Activated CD8-positive, alpha-beta memory T cell treated with anti-CD3 and anti-CD28 coated beads for 36 hours (primary cell): Measurements from ENCODE around the gene TMEM121B. TPM values are rescaled to one million over a fixed set of nuclear protein-coding genes. Genes with fewer than 3 reads are reported as not detected.

Experiments used
- CTCF ChIA-PET: fragments of 350-600 bp; sonication (Branson Sonifier 250); formaldehyde crosslinking; loops from one replicate; lab custom pipeline; 2021; ENCODE audit warnings: antibody characterized with exemption; lab: Charles Lee
- POLR2A ChIA-PET: fragments of 350-600 bp; sonication (Branson Sonifier 250); formaldehyde crosslinking; loops from one replicate; lab custom pipeline; 2021; ENCODE audit warnings: antibody characterized with exemption; lab: Charles Lee
- total RNA-seq, 2 experiments: library from RNA; stranded (reverse); gene quantifications; one replicate each; pipeline ENCODE4 v1.2.3, GENCODE V29; 2021

The TMEM121B gene
- total RNA-seq, 2 experiments from 2014 or later: 0.13 to 0.15 TPM

DNA sequence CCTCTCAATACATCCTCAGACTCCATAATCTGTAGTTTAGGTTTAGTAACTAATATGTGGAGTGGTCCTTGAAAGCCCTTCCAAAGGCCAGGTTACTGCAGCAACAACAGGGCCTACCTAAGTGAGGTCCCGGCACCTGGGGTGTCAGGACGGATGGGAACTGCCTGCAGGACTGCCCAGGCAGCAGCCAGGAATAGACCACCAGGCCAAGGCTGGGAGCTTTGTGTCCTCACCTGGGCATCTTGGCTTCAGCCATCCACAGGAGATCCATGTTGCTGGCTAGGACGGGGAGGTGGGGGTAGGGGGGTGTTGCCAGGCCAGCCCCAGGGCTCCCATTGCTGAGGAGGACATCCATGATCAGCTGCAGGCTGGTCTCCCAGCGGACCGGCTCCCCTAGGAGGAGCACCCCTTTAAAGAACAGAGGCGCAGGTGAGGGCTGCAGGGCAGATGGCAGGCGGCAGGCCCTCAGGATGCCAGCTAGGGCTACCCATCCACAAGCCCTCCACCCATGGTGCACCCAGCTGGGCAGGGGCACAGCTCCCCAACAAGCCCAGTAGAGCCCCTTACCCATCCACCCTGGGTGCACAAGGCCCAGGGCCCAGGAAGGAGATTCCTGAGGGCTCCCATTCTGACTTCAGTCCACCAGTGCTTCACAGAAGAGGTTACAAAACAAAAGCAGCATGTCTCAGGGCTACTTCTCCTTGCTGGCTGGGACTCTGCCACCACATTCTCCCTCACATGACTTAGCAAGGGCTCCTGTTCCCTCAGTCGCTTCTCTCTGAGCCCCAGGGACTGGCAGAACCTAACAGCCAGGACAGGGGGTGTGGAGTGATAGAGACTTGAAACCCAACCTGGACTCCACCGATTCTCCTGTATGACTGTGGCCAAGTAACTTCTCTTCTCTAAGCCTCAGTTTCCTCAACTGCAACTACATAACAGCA lies 19.9 kb upstream of the TMEM121B start:
- CTCF ChIA-PET: interaction anchor here (0.7 kb wide), 1 partner anchor 8 kb away, joined by 3 read pairs; no protein-coding TSS in a partner anchor
- POLR2A ChIA-PET: no interaction called here

- ChIA-PET CTCF (no interaction called here), POLR2A (no interaction called here)
These were observed 18.9 kb upstream of the TMEM121B start for GRCh38 chr22:17140022-17140421.

DNA sequence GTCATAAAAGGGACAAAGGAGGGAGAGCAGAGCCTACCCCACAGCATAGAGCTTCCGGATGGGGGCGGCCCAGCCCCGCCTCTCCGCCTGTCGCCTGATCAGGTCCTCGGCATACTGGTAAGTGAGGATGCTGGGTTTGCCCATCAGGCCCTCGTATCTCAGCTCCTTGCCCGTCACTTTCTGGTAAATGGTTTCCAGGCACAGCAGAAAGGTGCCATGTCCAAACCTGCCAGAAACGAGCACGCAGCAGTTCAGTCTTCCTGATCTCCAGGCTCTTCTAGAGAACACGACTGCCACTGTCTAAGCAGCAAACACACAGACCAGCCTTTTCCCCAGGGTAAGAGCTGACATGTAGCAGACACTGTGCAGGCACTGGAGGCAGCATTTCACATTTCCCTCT lies 17.4 kb upstream of the TMEM121B start:
- CTCF ChIA-PET: no interaction called here

DNA sequence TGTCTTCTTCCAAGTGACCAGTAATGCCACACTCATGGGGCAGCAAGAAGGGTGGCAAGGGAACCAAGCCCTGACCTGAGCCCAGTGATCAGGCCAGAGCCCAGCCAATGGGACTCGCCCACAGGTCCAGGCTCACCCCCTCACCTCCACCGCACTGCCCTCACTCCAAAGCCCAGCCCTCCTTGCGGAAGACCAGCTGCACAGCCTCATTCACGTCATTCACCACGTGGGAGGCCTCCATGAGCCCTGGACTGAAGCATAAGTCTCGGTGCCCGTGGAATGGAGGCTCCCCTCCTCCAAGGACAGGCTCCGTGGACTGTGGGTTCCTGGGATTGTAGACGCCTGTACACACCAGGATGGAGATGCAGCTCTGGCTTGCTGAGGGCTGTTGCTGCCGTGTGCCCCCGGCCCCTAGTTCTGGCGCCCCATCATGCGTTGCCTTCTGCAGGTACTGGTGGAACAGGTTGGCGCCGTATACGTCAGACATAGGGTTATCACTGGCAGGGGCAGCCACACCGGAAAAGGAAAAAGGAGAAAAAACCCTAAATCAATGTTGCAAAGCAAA lies 16.8 kb upstream of the TMEM121B start:
- POLR2A ChIA-PET: no interaction called here

More for the DNA sequence above, 17.4 kb upstream of the TMEM121B start:
- POLR2A ChIA-PET: no interaction called here

DNA sequence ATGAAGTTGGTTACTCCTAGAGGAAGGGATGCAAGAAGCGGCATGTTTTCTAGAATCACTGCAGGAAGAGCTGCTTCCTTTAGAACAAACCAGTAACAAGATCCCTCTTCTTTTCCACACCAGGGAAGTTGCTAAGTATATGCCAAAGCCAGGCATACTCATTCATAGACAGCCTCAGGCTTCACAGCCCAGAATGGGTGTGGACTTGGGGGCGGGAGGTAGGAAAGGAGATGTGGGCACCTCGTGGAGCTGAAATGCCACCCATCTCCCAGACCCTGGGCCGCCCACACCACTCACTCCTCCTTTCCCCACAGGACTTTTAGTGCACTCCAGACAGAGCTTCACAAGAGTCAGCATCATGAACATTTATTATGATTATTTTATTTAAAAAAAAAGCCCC lies 16.0 kb upstream of the TMEM121B start:
- POLR2A ChIA-PET: no interaction called here
- CTCF ChIA-PET: no interaction called here

More for the DNA sequence above, 16.8 kb upstream of the TMEM121B start:
- CTCF ChIA-PET: no interaction called here

DNA sequence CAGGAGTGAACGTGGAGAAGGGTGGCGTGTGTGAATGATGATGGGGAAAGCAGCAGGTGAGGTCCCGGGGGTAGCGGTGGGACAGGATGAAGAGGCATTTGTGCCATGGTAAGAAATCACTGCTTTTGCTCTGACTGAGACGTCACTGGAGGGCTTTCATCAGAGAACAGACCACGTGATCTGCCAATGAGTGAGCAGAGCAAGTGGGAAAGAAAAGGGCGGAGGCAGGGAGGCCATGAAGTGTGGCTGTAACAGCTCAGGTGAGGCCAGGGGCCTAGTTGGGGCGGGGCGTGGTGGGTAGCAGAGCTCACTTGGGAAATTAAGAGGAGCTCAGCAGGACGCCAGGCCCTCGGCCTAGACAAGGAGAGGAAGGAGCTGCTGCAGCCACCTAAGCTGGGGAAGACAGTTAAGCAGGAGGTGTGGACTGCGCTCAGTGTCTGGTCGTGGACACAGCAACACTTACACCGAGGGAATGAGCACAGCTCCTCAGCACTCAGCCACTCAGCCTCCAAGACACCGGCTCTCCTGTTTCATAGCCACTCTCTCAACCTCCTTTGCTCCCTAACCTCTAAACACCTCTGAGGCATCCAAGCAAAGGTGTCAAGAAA lies 14.1 kb upstream of the TMEM121B start:
- ChIA-PET POLR2A (no interaction called here), CTCF (no interaction called here)

DNA sequence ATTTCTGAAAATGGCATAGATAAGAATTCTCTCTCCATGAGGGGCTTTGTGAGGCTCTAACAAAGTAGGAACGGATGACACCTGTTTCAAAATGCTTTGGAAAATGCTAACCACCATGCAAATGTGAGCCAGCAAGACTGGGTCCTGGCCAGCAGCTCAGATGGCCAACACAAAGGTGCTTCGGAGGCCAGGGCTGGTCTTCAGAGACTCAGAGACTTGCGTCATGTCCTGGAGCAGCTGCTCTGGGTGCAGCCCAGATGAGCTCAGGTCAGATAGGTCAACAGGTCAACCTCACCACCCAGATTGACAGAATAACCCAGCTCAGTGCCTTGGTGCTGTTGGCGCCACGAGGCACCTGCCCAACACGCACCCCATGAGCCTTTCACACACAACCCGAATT lies 12.0 kb upstream of the TMEM121B start:
- CTCF ChIA-PET: no interaction called here
- POLR2A ChIA-PET: interaction anchor here (0.5 kb wide), 1 partner anchor 43 kb away, joined by 5 read pairs; no protein-coding TSS in a partner anchor

GRCh38 chr22:17132112-17132511 lies 11.0 kb upstream of the TMEM121B start:
- POLR2A ChIA-PET: interaction anchor here (1.5 kb wide), 1 partner anchor 26 kb away, joined by 6 read pairs; no protein-coding TSS in a partner anchor
- CTCF ChIA-PET: no interaction called here

DNA sequence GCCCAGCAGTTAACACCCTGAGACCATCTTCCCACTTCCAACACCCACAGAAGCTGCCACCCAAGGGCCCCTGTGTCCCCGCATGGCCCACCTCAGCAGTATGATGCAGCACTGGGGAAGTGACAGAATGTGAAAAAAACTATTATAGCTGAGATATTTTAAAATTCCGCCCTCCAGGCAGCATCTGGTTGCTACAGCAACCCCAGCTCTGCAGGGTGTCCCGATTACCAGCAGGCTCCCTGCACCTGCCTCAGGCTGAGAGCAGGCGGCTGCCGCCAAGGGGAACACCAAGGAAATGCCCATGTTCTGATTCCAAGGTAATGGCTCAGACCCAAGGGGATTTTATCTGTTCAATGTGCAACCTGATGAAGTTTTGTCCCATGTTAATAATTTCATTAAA lies 10.5 kb upstream of the TMEM121B start:
- ChIA-PET POLR2A (interaction anchor here (0.7 to 1.5 kb wide), 2 partner anchors 19 to 26 kb away, joined by 4 to 6 read pairs; no protein-coding TSS in a partner anchor), CTCF (interaction anchor here (0.7 kb wide), 1 partner anchor 332 kb away, joined by 3 read pairs; no protein-coding TSS in a partner anchor)

DNA sequence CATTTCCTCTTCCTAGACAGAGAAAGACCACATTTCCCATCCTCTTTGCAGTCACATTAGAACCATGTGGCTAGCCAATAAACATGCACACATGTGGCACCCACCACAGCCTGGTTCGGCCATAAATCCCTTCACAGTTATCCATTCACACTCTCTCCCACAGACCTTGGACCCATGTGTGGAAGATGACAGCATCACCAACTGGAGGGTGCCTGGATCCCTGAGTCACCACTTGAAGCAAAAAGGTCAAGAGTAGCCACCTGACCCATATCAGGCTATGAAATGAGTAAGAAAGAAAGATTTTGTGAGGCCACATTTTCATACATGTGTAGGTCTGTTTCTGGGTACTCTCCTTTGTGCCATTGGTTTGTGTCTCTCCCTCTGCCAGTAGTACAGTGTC lies 9.0 kb upstream of the TMEM121B start:
- POLR2A ChIA-PET: no interaction called here
- CTCF ChIA-PET: no interaction called here

DNA sequence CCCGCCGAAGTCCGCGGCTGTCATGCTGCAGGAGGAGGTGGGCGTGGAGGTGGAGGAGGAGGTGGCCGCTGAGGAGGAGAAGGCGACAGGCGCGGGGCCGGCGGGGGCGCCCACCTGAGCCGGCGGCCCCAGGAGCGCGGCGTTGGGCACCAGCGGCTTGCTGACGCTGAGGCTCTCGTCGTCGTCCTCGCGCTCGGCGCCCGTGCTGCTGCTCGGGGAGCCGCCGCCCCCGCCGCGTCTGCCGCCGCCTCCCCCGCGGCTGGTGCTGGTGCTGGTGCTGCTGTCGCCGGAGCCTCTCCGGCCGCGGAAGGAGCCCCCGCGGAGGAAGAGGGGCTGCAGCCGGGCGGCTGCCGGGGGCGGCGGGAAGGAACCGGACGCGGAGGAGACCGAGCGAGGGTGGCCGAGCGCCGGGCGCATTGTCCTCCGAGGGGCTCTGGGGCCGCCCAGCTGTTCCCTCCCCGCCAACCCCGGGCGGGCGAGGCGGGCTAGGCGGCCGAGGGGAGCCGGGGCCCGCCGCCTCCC lies 388 bp downstream of the TMEM121B start:
- POLR2A ChIA-PET: no interaction called here
- CTCF ChIA-PET: no interaction called here

- ChIA-PET POLR2A (interaction anchor here (1.1 kb wide), 1 partner anchor 40 kb away, joined by 4 read pairs; no protein-coding TSS in a partner anchor), CTCF (no interaction called here)
These were observed 879 bp downstream of the TMEM121B start for GRCh38 chr22:17120281-17120680.

DNA sequence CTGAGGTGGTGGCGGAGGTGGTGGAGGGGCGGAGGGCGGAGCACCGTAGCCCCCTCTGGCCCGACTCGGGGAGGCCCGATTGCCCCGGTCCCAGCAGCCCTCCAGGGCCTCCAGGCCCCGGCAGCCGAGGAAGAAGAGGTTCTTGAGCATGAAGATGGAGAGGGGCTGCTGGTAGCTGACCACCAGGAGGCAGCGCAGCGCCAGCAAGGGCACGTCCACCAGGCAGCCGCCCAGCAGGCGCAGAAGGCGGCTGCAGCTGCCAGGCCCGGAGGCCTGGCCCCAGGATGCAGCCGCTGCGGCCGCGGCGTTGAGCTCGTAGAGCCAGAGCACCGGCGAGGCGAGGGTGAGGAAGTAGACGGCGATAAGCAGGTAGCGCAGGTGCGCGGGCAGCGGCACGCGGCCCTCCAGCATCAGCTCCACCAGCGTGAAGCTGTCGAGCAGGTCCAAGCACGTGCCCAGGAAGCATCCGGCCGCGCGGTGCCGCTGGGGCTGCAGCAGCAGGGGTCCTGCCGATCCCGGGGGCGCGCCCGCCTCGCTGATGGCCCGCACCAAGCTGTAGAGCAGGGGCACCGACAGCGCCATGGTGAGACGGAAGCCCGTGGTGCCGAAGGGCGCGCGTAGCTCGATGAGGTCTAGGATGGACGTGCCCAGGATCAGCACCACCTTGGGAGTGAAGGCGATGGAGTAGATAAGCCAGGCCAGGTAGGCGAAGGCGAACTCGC lies 1.5 kb downstream of the TMEM121B start:
- POLR2A ChIA-PET: interaction anchor here (1.1 kb wide), 1 partner anchor 40 kb away, joined by 4 read pairs; no protein-coding TSS in a partner anchor
- CTCF ChIA-PET: no interaction called here

- ChIA-PET POLR2A (no interaction called here), CTCF (interaction anchor here (0.5 to 1.7 kb wide), 2 partner anchors 43 to 859 kb away, joined by 3 to 6 read pairs; no protein-coding TSS in a partner anchor)
These were observed 2.8 kb downstream of the TMEM121B start for GRCh38 chr22:17118342-17118741.

- CTCF ChIA-PET: interaction anchor here (1.5 to 1.7 kb wide), 3 partner anchors 30 to 54 kb away, joined by 3 to 6 read pairs (median 4); no protein-coding TSS in a partner anchor
- POLR2A ChIA-PET: no interaction called here
These were observed 3.3 kb downstream of the TMEM121B start for GRCh38 chr22:17117890-17118289.

DNA sequence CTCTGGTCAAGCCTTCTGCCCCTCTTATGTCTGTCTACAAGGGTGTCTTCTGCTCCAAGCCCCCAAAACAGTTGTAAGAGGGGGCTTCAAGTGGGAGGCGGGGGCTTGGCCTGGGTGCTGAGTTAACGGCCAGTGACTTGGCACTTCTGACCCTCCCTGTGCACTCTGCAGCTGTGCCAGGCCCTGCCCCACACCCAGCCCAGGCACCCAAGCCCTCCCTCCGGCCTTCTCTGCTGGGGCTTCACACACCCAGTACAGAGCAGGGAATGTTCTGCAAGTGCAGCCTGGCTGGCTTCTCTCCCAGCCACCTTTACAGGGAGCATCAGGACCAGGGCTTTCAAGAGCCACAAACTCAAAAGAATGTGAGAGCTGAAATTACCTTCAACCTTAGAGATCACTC lies 3.8 kb downstream of the TMEM121B start:
- POLR2A ChIA-PET: no interaction called here
- CTCF ChIA-PET: interaction anchor here (1.5 to 1.8 kb wide), 4 partner anchors 10 to 55 kb away, joined by 3 to 6 read pairs (median 5); no protein-coding TSS in a partner anchor

DNA sequence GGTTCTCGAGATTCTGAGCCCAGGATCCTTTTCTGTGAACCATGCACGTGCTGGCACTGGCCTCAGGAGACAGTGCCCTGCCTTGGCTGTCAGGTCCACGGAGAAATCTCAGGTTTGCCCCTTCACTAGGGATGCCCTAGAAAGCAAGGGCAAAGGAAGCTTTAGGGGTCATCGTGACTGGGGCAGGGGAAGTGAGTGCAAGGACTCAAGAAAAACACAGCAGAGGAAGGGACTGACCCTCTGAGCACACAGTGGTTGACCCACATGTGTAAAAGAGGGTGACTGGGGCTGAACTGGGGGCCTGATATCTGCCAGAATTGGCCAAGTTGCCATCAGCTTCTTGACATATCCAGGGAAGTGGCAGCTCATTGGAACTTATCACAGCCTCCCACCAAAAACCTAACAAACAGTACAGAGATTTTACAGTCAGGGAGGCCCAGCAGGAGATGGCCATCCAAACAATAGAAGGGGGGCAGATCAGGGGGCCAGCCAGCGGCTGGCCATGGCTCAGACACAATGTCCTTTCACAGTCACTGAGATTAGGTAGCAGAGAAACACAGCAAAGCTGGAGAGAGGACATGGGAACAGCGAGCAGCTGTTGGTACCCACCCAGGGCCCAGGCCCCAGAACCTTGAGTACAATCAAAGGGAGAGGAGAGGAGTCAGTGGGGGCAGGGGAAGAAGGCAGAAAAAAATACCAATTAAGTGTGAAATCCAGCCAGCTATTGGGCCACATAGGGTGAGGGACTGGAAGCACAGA lies 4.4 kb downstream of the TMEM121B start:
- ChIA-PET CTCF (interaction anchor here (1.4 to 1.8 kb wide), 4 partner anchors 9 to 56 kb away, joined by 3 to 6 read pairs (median 4); no protein-coding TSS in a partner anchor), POLR2A (interaction anchor here (0.6 kb wide), 1 partner anchor 30 kb away, joined by 3 read pairs; no protein-coding TSS in a partner anchor)
